ENCODE data around the gene CUL3. TPM values are rescaled to one million over a fixed set of nuclear protein-coding genes. Genes with fewer than 3 reads are reported as not detected.

CUL3 gene
- total and polyA plus RNA-seq, 2 of the 8 experiments (the other 6 are each of a cell fraction or from before 2014, with no cell fraction given) = 28.5 to 113 TPM

- TF ChIP-seq CHD7 (IDR thresholded peaks at IDR 0.05; ENCODE audit: insufficient replicate concordance, low read length) (no peak), EP300 (IDR thresholded peaks at IDR 0.05; ENCODE audit: borderline replicate concordance in 1 of 2, low read depth in 2 of 2, low read length in 2 of 2) (no peak), HDAC6 (IDR thresholded peaks at IDR 0.05; ENCODE audit: low read depth, low read length) (no peak), MAFK (IDR thresholded peaks at IDR 0.05; ENCODE audit: low read depth, low read length) (no peak), CHD2 (IDR thresholded peaks at IDR 0.05; ENCODE audit: low read length) (no peak), GTF2F1 (IDR thresholded peaks at IDR 0.05; ENCODE audit: borderline replicate concordance, low read depth, low read length) (no peak), RBBP5 (IDR thresholded peaks at IDR 0.05; ENCODE audit: borderline replicate concordance, low read depth, low read length) (no peak), JUND (IDR thresholded peaks at IDR 0.05; ENCODE audit: low read length) (no peak)
Measured at GRCh38 chr2:224520064-224520463, 65.1 kb downstream of the CUL3 start (continued).

Measured in H1 (cell line).